Tongue (tissue), 2 donors: Measurements from ENCODE around the gene ABCA2. TPM values are rescaled to one million over a fixed set of nuclear protein-coding genes. Genes with fewer than 3 reads are reported as not detected.
"Not testable (repeated sequence)": the region's sequence is repeated elsewhere in the genome, so short reads cannot be mapped to it uniquely, and the experiment has no call there.

Source experiments
- DNase-seq: peaks from one replicate; pipeline ENCODE4 v3.0.0-alpha.2; 2015
- total RNA-seq: library from RNA; depleted of rRNA; stranded (reverse); fragments of >200 nt; gene quantifications from one replicate; pipeline ENCODE4 v1.2.3, GENCODE V29; 2014

The ABCA2 gene
- total RNA-seq, 1 donor from 2014 or later = 16.6 TPM

GRCh38 chr9:137062798-137063197 is 34.8 kb upstream of the ABCA2 start:
- not testable (repeated sequence) for DNase-seq

- DNase-seq = no peak
These were observed 34.3 kb upstream of the ABCA2 start for GRCh38 chr9:137062384-137062783.

GRCh38 chr9:137058521-137059234 is 30.6 kb upstream of the ABCA2 start:
- DNase-seq = no peak

- peak; percentile 71 for DNase-seq
These were observed 29.5 kb upstream of the ABCA2 start for GRCh38 chr9:137057545-137057944.

GRCh38 chr9:137056739-137057415 is 28.8 kb upstream of the ABCA2 start:
- peak; percentile 75 for DNase-seq

GRCh38 chr9:137055385-137056364 is 27.6 kb upstream of the ABCA2 start:
- DNase-seq = peak; percentile 95

- DNase-seq = no peak
These were observed 26.9 kb upstream of the ABCA2 start for GRCh38 chr9:137054932-137055384.

GRCh38 chr9:137053944-137054931 is 26.2 kb upstream of the ABCA2 start, which contains the start of gene ENTPD2:
ENTPD2 (minus strand) TSS chr9:137054061; CDS start chr9:137053997, 64 bp downstream.
- DNase-seq = no peak

GRCh38 chr9:137052998-137053943 is 25.2 kb upstream of the ABCA2 start:
- no peak for DNase-seq

- no peak for DNase-seq
These were observed 24.3 kb upstream of the ABCA2 start for GRCh38 chr9:137052293-137052692.

GRCh38 chr9:137051145-137051724 is 23.2 kb upstream of the ABCA2 start:
- no peak for DNase-seq

GRCh38 chr9:137050570-137050969 is 22.5 kb upstream of the ABCA2 start:
- no peak for DNase-seq

- DNase-seq = peak; percentile 75
These were observed 21.8 kb upstream of the ABCA2 start for GRCh38 chr9:137049544-137050449.

- peak; percentile 38 for DNase-seq
These were observed 20.9 kb upstream of the ABCA2 start for GRCh38 chr9:137048655-137049543.

- peak; percentile 85 for DNase-seq
These were observed 18.2 kb upstream of the ABCA2 start, which contains the start of gene NPDC1 for GRCh38 chr9:137046088-137046787. NPDC1 (minus strand) TSS chr9:137046177; CDS start chr9:137045989, 188 bp downstream.

- peak; percentile 34 for DNase-seq
These were observed 17.5 kb upstream of the ABCA2 start for GRCh38 chr9:137045294-137046087.
